Urinary bladder (tissue), 4 donors: ENCODE data around the gene GVQW3. TPM values are rescaled to one million over a fixed set of nuclear protein-coding genes. Genes with fewer than 3 reads are reported as not detected.

ENCODE experiments used
- DNase-seq: peaks from one replicate; pipeline ENCODE4 v3.0.0-alpha.2; 2015; ENCODE audit errors: extremely low spot score
- H3K27ac ChIP-seq: one replicate; pipeline ENCODE4 v1.5.1; 2013; ENCODE audit warnings: low read depth, mild to moderate bottlenecking, moderate library complexity
- H3K36me3 ChIP-seq: one replicate; pipeline ENCODE4 v1.6.1; 2013; ENCODE audit warnings: mild to moderate bottlenecking, moderate library complexity; ENCODE audit not compliant: insufficient read depth
- H3K4me1 ChIP-seq: one replicate; pipeline ENCODE4 v1.6.1; 2013; ENCODE audit warnings: mild to moderate bottlenecking, moderate library complexity; ENCODE audit not compliant: insufficient read depth
- H3K4me3 ChIP-seq: one replicate; pipeline ENCODE4 v1.5.1; 2013; ENCODE audit warnings: low read depth, low read length
- WGBS: extraction: QIAGEN DNeasy Blood & Tissue Kit; methylation state at CpG from one replicate; pipeline ENCODE4 v1.1.7; 2013; 5-methylcytosine and 5-hydroxymethylcytosine counted together
- polyA plus RNA-seq: library from polyadenylated mRNA; stranded (reverse); fragments of 200-250 nt; gene quantifications from one replicate; pipeline ENCODE4 v1.2.3, GENCODE V29; 2013
- total RNA-seq: library from RNA; depleted of rRNA; stranded (reverse); fragments of >200 nt; gene quantifications from one replicate; pipeline ENCODE4 v1.2.3, GENCODE V29; 2014
- donor health status: healthy with polysubstance abuse.
- donor health status: healthy.

Gene GVQW3
- total and polyA plus RNA-seq, 2 donors, result 1.7 to 6.1 TPM

DNA sequence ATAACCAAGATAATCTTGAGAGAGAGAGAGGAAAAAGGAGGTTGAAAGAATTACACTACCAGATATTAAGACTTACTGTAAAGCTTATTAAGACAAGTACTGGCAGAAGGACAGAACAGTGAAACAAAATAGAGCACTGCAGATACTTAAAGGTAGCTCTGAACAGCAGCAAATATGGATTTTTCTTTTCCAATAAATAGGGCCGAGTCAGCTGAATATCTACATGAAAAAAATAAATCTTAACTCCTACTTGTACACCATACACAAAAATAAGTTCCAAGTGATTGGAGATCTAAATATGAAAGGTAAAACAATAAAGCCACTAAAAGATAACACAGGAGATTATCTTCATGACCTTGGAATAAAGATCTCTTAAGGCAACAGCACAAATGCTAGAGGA, 12.6 kb upstream of the GVQW3 start:
- Histone ChIP-seq H3K27ac (no peak overlapping the region), H3K4me1 (no peaks in the 10 kb centered on the region), H3K4me3 (no peak overlapping the region), H3K36me3 (peaks cover 3% of the 10 kb centered on the region)
- no peak for DNase-seq
- WGBS, result 63% methylated on average over 1 of the region's 1 CpG

DNA sequence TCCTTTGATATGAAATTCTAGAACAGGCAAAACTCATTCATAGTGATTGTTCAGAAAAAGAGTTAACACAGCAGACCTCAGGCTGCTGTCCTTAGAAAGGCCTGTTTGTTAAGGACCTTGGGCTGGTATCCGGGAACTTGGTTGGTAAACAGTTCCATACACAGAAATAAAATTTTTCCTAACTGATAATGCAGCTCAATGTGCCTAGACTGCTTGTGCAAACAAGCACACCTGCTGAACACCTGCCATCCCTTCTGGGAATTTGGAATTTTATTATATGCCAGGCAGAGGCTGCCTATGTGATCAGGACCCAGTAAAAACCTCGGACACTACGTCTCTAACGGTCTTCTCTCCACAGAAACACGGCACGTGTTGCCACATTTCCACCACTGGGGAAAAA, 11.7 kb upstream of the GVQW3 start:
- Histone ChIP-seq H3K4me1 (no peaks in the 10 kb centered on the region), H3K36me3 (peaks cover 3% of the 10 kb centered on the region), H3K27ac (no peak overlapping the region), H3K4me3 (no peak overlapping the region)
- no peak for DNase-seq
- 91% methylated on average over 6 of the region's 6 CpGs for WGBS

DNA sequence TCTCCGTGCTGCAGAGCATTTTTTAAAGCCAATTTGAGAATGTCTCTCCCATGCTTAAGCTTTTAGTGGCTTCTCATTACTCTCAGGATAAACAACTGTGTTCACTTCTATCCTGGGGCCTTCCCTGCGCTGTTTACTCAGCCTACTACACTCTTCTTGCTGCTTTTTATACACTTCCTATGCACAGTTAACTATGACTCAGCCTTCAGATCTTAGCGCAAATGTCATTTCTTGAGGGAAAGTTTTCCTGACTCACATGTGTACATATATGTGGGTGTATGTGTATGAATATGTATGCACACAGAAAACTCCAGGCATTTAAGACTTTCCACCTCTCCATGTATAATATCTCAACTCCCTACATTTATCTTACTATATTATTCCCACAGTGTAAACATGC, 10.0 kb upstream of the GVQW3 start:
- DNase-seq, result no peak
- Histone ChIP-seq H3K36me3 (no peaks in the 10 kb centered on the region), H3K4me1 (no peaks in the 10 kb centered on the region), H3K4me3 (no peak overlapping the region), H3K27ac (peak overlapping the region; percentile 59)
- WGBS, result 42% methylated on average over 3 of the region's 3 CpGs

DNA sequence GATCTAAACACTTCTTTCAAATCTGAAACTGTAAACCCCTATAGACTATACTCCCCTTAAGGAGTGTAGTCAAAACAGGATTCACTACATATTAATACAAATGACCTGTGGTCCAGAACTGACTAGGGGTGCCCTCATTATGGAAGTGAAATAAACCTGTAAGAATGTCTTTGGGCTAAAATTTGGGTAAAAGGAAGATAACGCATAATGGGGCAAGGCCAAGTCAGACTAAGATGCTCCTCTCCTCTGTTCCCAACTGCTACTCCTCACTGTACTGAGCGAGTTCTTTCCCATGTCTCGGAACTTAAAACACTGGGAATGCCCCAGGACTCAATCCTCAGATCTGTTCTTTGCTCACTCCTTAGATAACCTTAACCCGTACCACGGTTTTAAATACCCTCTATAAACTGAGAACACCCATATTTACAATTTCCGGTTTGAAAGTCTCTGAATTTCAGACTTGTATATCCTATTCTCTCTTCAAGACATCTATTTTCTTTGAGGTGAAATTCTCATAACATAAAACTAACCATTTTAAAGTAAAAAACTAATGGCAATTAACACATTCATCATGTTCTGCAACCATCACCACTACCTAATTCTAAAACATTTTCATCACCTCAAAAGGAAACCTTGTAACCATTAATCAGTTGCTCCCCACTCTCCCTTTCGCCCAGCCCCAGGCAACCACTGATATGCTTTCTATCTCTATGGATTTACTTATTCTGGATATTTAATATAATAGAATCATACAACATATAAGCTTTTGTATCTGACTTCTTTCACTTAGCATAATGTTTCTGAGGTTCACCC, 4.2 kb upstream of the GVQW3 start:
- Histone ChIP-seq H3K4me3 (no peak overlapping the region), H3K27ac (no peak overlapping the region), H3K4me1 (no peaks in the 10 kb centered on the region), H3K36me3 (no peaks in the 10 kb centered on the region)
- DNase-seq, result no peak
- WGBS, result 74% methylated on average over 7 of the region's 7 CpGs

DNA sequence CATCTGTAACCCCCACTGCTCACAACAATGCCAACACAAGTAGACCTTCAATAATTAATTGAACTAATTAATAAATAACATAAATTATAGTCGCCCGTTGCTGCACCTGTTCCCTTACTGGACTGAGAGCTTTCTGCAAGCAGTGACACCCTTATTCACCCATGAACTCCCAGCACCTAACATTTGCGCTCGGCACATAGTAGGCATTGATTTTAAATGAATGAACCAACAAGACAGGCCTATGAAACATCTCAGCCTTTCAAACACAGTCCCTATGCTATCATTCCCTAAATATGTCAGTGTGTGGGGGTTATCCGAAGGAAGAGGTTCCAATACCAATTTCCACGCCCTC, 1.3 kb upstream of the GVQW3 start:
- no peaks in the 10 kb centered on the region for H3K36me3 ChIP-seq
- H3K4me1 ChIP-seq, result no peaks in the 10 kb centered on the region
- WGBS, result 42% methylated on average over 6 of the region's 6 CpGs
- no peak overlapping the region for H3K27ac ChIP-seq
- H3K4me3 ChIP-seq, result peak overlapping the region; percentile 93
- DNase-seq, result no peak

DNA sequence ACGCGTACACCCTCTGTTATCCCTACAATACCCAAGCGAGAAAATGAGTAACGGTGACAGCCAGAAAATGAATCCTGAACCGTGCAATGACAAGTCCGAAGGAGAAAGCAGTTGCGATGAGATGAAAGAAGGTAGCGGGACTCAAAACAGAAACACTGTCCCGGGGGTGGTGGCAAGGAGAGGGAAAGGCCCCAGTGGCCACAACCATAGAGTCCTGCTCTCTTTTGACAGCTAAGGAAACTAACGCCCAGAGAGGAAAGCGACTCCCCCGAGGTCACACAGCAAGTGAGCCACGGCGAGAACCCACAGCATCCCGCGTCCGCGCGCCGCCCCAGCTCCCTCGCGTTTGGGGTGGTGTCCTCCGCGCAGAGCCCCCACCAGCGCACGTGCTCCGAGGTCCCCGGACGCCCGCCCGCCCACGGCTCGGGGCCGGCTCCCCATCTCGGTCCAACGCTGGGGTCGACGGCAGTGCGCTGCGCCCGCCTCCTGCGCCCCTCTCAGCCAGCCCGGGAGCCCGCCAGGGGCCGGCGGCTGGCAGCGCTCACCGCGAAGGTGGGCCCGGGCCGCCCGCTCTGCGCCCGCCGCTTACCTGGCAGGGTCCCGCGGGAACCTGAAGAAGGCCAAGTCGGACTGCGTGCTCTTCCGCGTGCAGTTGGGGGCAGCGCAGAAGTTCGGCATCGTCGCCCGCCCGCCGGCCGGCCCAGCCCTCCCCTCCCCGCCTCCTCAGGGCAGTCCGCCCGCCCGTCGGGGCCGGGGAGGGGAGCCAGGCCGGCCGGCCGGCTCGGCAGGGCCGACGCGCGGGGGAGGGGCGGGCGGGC, 755 bp upstream of the GVQW3 start:
- no peaks in the 10 kb centered on the region for H3K4me1 ChIP-seq
- H3K27ac ChIP-seq, result peak overlapping the region; percentile 81
- no peaks in the 10 kb centered on the region for H3K36me3 ChIP-seq
- no peak for DNase-seq
- under 1% methylated on average over 79 of the region's 85 CpGs for WGBS
- H3K4me3 ChIP-seq, result peak overlapping the region; percentile 93

DNA sequence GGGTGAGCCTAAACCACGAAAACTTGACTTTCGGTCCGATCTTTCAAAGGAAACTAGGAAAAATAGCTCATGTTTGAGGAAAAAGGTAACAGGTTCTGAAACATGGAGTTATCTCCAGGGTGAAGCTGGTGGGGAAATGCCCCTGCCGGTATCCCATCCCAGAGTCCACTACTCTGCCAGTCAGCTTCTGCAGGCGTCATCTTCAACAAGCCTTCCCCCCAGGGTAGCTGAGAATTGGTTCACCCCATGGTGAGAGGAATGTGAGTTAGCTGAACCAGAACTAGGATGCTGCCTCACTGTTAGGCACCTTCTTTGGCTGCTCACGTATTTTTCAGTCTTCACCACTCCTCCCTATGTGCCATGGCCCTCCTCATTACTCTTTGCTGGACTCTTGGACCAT, 1.1 kb downstream of the GVQW3 start:
- H3K36me3 ChIP-seq, result no peaks in the 10 kb centered on the region
- H3K4me1 ChIP-seq, result no peaks in the 10 kb centered on the region
- WGBS, result 84% methylated on average over 6 of the region's 6 CpGs
- H3K4me3 ChIP-seq, result no peak overlapping the region
- H3K27ac ChIP-seq, result no peak overlapping the region
- DNase-seq, result no peak

DNA sequence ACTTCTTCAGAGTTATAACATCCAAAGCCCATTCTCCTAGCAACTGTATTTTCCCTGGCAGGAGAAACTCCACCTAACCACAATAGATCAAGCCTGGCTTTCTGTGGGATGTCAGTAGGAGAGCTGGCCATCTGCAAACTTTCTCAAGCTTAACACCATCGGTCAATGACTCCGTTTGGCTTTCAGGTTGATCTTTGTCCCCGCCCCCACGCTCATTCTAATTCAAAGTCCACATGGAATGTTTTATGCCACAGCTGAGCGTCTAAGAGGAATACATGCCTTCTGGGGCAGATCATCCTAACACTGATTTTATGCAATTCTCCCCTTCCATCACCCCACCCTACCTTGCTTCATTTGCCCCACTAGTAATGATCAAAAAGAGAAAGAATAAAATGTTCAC, 4.8 kb downstream of the GVQW3 start:
- WGBS, result 61% methylated on average over 5 of the region's 5 CpGs
- DNase-seq, result no peak
- Histone ChIP-seq H3K36me3 (no peaks in the 10 kb centered on the region), H3K27ac (no peak overlapping the region), H3K4me1 (no peaks in the 10 kb centered on the region), H3K4me3 (no peak overlapping the region)

DNA sequence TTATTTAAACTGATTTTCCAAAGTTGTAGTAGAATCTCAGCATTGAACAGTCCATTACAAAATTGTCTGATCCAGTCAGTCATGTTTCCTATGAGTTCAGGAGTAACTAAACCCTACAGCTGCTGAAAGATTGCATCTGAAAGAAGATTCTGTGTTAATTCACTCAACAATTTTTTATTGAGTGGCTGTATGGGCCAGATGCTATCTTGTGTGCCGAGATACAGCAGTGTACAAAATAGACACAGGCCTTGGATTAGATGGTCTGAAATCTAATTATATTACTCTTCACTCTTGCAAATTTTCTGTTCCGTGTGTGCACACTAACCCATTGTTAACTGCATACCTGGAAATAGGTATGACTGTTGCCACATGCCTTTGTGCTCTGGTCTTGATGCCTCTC, 7.3 kb downstream of the GVQW3 start:
- no peaks in the 10 kb centered on the region for H3K4me1 ChIP-seq
- no peaks in the 10 kb centered on the region for H3K36me3 ChIP-seq
- 92% methylated on average over 2 of the region's 2 CpGs for WGBS
- H3K27ac ChIP-seq, result no peak overlapping the region
- no peak overlapping the region for H3K4me3 ChIP-seq
- no peak for DNase-seq

DNA sequence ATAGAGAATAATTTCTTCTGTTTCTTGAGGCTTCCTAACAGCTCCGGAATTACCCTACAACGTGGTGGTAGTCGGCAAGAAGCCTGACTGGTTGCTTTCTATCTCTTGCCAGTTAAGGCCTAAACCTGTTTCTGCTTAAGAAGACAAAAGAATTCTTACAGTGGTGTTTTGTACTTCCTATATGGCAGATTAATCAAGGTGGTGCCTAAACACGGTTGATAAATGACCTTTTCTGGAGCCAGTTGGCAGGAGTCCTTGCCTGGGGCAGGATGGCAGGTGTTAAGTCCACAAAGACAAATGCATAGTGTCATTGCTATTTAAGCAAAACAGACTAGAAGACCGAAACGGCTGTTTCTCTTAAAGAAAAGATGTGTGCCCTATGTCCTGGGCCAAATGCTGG, 9.9 kb downstream of the GVQW3 start:
- no peaks in the 10 kb centered on the region for H3K36me3 ChIP-seq
- H3K4me3 ChIP-seq, result no peak overlapping the region
- H3K27ac ChIP-seq, result no peak overlapping the region
- H3K4me1 ChIP-seq, result no peaks in the 10 kb centered on the region
- DNase-seq, result no peak
- WGBS, result 41% methylated on average over 6 of the region's 6 CpGs

DNA sequence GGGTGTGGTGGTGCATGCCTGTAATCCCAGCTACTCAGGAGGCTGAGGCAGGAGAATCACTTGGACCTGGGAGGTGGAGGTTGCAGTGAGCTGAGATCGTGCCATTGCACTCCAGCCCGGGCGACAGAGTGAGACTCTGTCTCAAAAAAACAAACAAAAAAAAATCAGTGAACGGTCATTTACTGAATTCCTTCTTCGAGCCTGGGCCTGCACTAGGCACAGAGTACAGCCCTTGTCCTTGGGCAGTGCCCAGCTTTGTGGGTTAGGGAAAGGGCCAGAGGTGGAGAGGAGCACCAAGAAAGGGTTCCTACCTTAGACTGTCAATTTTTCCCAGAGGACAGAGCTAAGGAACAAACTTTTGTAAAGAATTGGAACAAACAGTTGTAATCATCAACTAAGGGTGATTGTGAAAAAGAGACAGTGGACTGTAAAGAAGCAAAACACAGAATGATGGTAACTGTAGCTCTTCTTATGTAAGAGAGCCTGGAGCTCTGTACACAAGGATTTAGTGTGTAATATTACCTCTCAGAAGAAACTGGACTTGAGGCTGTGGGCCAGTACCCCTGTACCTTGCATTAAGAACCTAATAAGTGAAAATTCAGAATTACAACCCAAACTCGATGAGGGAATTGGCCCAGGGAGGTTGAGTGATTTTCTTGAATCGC, 10.8 kb downstream of the GVQW3 start:
- no peak for DNase-seq
- Histone ChIP-seq H3K36me3 (no peaks in the 10 kb centered on the region), H3K4me1 (no peaks in the 10 kb centered on the region), H3K4me3 (no peak overlapping the region), H3K27ac (no peak overlapping the region)
- WGBS, result 88% methylated on average over 7 of the region's 7 CpGs

DNA sequence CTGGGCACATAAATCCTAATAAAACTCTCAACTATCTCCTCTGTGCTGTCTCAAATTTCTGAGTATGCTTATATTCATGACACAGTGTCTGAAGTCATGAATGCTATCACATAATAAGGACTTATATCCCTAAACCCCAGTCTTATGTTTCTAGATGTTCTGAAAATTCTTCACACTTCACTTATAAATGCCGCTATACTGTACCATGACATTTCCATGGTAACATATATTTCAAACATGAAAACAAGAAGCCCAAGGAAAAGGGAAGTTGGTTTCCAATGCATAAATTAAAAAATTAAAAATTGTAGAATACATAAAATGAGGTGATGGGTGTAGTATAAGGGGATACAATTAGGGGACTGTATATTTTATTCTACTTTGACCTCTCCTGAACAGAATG, 11.7 kb downstream of the GVQW3 start:
- WGBS, result 81% methylated on average over 1 of the region's 1 CpG
- no peak overlapping the region for H3K27ac ChIP-seq
- no peak for DNase-seq
- H3K4me1 ChIP-seq, result no peaks in the 10 kb centered on the region
- H3K36me3 ChIP-seq, result no peaks in the 10 kb centered on the region
- H3K4me3 ChIP-seq, result no peak overlapping the region

DNA sequence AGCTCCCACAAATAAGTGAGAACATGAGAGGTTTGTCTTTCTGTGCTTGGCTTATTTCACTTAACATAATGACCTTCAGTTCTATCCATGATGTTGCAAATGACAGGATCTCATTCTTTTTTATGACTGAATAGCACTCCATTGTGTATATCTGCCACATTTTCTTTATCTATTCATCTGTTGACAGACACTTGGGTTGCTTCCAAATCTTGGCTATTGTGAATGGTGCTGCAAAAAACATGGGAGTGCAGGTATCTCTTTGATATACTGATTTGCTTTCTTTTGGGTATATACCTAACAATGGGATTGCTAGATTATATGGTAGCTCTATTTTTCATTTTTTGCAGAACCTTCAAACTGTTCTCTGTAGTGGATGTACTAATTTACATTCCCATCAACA, 13.3 kb downstream of the GVQW3 start:
- Histone ChIP-seq H3K36me3 (no peaks in the 10 kb centered on the region), H3K4me3 (no peak overlapping the region), H3K4me1 (no peaks in the 10 kb centered on the region), H3K27ac (no peak overlapping the region)
- DNase-seq, result no peak

DNA sequence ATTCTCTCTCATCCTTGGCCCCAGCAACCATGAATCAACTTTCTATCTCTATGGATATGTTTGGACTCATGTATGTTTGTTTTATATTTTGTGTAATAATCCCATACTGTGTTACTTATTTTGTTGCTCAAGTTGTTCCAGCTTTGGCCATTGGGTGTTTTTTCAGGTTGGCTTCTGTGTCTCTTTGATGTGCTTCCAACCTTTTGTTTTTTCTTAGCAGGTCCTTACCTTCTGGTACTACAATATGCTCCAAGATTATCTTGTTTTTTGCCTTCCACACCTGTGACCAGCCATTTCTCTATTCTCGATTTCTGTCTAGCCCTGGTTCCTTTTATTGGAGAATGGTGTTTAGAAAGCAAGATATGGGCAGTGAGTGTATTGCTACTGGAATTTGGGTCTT, 14.2 kb downstream of the GVQW3 start:
- WGBS, result 93% methylated on average over 1 of the region's 1 CpG
- Histone ChIP-seq H3K27ac (no peak overlapping the region), H3K4me3 (no peak overlapping the region), H3K4me1 (no peaks in the 10 kb centered on the region), H3K36me3 (no peaks in the 10 kb centered on the region)
- DNase-seq, result no peak
